NCI-H1694 treated with DMSO at 0.1 percent for 48 hours (cell line): ENCODE data around the gene E2F1.

Source experiments
- DNase-seq: peaks from one replicate; lab custom pipeline; 2025; lab: John Stamatoyannopoulos, UW

The E2F1 gene

DNA sequence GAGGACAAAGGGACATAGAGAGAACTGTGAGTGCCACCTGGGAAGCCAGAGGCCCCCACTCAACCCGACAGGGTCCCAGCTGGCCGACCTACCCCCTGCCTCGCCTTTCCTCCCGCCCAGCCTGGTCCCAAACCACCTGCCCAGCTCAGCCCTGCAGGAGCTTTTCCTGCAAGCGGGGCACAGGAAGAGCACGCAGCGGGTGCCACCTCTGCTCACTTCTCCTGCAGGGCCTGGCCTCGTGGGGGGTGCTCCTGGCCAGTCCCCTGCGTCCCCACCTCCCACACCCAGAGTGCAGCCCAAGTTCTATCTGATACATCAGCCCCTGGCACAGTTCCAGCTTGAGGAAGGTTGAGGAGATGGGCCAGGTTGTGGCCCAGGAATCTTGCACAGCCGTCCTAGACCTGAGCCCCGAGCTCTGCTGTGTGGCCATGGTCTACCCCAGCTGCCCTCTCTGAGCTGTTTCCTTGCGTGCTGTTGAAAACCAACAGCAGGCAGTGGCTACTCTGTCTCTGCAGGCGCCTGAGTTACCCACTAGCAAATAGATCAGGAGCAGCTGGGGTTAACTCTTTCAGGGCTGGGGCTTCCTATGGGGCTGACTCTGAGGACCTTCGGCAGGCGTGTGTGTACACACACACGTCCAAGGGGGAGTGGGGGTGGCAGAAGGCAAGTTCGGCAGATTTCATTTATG, 13.6 kb downstream of the E2F1 start:
- DNase-seq: peak; percentile 13

DNA sequence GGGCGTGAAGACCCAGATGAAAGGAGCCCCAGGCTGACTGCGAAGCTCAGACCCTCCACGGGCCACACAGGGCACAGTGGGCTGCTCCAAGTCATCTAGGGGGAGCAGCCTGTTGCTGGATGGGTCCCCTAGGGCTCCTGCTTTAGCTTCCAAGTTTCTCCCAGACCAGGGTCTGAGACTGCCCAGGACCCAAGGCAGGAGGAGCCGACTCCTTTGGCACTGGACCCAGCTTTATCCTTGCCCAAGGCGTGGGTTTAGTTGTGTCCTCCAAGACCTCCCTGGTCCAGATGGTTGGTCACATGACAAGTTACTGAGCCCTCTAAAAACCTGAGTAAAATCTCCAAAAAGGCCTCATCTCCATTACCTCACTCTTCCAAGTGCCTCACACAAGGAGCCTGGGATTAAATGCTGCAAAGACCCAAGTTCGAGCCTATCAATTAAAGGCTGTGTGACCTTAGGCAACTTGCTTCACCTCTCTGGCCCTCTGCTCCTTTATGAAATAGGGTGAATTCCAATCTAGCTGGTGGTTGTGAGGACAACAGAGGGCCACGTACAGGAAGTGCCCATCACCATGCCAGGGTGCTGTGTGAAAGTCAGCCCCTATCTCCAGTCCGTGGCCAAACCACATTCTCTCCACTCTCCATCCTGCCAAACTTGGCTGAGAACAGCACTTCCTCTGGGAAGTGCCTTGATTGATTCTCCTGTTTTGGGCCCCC, 14.5 kb downstream of the E2F1 start:
- no peak for DNase-seq

DNA sequence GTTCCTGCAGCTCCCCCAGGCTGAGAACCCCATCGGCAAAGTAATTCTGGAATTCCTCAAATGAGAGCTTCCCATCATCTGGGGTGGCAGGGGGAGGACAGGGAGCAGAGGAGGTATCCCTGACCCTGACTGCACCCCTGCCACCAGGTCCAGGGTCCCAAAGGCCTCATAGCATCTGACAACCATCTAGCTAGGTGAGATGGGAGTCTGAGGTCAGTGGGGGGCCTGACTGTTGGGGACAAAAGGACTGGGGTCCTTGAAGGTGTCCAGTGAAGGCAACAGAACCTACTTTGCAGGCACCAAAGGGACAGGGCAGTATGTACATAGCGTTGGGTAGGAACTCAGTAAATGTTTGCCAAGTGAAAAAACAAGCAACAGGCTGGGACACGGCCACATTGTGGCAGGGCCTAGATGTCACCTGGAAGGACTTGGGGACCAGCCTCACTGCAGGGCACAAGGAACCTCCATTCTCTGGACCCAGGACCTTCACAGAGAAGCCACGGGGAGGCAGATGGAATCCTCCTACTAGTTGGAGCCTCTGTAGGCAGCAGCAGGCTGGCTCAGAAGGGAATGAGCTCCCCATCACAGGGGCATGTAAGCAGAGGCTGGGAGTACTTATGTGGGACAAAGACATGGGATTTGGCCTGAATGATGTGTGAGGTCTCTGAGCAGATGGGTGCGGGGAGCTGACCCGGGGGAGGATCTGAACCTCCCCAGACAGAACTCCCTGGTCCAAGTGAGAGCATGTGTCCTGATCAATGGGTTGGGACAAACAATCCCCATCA, 15.3 kb downstream of the E2F1 start:
- no peak for DNase-seq

DNA sequence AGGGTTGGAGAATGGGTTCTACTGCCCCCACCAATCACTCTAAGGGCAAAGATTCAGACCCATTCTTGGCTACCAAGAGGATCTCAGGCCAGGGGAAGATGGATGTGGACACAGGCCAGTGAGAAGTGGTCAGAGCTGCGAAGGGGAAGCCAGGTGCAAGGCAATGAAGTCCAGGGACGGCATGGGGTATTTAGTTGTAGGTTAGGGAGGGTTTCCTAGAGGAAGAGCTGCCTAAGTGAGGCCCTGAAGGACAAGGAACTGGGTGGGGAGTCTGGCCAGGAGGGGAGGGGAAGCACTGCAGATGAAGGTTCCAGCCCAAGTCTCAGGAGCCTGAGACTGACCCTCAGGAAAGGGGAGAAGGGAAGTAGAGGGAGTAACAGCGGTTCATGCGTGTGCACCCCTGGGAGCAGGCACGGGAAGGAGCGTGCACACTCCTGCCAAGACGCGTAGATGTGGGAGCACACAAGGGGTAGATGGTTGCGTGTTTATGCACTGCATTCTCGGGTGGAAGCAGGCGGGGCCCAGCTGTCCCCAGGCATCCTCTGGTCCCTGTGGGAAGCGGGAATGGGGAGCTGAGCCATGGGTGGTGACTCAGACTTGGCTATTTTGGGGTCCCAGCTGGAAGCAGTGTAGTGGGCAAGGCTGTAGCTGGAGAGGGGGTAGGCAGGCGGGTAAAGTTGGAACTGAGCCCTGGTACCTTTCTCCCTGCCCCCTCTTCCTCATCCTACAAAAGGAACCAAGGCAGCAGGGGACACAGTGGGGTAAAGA, 16.1 kb downstream of the E2F1 start:
- no peak for DNase-seq

DNA sequence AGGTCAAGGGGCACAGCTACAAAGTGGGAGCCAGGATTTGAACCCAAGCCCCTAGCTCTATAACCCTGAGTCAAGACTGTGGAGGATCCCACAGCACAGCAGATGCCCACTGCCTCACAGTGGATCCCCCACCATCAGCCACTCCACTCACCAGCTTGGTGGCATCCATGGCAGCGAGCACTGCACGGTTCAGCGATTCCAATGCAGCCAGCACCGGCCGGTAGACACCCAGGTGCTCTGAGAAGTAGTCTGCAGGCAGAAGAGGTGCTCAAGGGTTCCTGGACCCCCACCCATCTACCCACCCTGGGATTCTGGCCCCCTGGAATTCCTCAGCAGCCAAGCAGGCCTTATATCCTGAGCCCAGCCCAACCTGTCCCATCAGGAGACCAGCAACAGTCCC, 17.0 kb downstream of the E2F1 start:
- no peak for DNase-seq

DNA sequence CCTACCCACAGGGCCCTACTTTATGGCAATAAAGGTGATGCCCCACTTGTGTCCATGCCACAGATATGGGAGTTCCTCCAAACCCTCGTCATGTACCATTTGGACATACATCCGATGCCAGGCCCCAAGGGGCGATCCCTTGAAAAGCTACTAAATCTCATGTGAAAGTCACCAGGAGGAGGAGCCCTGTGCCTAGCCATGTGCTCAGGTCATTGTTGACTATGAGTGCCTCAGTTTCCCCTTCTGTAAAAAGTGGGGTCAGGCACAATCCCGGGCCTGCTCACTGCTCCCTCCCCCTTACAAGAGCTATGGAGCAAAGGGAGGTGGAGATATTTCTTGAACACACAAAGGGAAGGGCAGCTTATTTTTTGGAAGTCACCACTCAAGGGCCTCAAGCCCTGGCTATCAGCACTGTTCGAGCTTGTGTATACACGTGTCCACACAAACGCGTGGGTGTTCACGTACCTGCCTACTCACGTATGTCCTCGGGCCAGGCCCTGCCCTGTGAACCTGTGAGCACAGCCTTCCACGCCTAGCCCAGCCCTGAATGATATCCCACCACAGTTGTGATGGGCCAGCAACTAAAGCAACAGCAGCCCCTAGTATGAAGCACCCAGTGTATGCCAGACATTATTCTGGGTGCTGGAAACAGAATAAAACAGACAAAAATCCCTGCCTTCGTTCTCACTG, 17.6 kb downstream of the E2F1 start:
- DNase-seq: no peak

DNA sequence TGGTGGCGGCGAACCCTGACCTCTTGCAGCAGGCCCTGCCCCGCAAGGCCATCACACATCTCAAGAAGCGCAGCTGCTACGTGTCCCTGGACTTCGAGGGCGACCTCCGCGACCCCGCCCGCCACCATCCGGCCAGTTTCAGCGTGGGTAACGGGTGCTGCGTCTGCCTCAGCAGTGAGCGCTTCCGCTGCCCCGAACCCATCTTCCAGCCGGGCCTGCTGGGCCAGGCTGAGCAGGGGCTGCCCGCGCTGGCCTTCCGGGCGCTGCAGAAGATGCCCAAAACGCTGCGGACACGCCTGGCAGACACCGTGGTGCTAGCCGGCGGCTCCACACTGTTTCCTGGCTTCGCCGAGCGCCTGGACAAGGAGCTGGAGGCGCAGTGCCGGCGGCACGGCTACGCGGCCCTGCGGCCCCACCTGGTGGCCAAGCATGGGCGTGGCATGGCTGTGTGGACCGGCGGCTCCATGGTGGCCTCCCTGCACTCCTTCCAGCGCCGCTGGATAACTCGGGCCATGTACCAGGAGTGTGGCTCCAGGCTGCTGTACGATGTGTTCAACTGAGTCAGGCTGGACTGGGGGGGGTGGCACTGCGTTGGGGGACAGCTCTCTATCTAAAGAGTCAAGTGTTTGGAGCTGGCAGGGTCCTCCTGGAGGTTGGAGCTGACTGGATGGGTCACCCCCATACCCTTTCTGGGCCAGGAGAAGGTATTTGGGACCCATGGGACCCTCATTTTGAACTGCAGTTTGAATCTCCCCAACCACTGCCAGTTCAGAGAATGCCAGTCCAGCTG, 18.3 kb downstream of the E2F1 start:
- DNase-seq: no peak

DNA sequence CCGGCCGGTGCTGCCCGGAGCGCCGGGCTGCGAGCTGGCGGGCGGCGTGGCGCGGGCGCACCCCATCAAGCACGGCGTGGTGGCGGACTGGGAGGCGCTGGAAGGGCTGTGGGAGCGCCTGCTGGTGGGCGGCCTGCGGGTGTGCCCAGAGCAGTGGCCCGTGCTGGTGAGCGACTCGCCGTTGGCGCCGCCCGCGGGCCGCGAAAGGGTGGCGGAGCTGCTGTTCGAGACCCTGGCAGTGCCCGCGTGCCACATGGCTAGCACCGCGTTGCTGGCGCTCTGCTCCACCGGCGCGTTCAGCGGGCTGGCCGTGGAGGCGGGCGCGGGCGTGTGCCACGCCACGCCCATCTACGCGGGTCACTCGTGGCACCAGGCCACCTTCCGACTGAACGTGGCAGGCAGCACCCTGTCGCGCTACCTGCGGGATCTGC, 18.9 kb downstream of the E2F1 start:
- no peak for DNase-seq

DNA sequence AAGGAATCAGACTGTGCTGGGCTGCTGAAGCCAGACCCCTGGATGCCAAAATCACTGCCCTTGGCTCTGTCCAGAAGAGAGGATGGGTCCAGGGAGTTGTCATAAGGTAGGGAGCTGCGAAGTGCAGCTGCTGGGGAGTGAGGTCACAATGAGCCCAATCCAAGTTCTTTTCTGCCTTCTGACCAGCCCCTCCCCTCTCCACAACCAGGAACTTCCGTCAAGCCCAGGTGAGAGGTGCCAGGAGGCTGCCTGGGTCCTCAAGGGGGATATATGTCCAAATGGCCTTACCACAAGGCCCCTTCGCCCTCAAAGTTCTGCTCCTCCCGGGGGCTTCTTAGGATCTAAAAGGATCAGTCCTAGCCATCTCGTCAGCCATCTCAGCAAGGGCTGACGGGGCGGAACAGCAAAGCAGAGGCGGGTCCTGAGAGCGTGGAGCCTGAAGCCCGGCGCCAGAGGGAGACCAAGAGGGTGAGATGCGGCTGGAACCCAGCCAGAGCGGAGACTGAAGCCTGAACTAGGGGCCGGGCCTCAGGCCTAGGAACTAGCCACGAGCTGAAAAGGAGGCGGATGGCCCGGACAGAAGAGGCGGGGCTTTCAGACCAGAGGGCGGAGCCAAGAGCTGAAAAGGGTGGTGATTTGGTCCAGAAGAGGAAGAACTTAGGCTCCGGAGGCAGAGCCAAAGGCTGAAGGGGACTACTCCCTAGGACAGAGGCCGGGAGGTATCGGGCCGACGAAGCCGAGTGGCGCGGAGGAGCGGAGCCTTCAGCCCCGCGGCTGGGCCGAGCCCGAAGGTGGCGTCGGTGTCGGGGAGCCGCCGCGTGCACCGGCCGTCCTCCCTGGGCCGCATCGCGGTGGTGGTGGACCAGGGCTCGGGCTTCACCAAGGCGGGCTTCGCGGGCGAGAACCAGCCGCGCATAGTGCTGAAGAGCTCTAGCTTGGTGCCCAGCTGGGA, 19.6 kb downstream of the E2F1 start, which contains the start of gene ACTL10:
TSS of gene ACTL10 (plus strand) at position 651 of the 952 bp plus-strand sequence. CDS start 555 bp downstream, outside the sequence.
- DNase-seq: peak; percentile 5

DNA sequence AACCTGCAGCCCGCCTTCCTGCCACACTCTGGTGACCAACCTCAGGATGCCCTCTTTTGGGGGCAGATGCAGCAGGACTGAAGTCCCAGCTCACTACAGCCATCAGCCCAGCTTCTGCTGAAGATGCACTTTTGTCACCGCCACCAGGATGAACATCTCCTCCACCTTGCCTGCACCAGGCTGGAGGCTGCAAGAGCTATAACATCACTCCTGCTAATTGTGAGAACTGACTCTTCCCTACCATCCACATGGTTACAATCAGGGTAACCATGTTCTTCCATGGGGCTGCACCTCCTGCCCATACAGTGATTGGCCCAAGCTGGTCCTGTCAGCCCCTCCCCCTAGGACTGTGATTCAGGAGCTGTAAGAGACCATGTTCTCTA, 21.4 kb downstream of the E2F1 start:
- DNase-seq: no peak

DNA sequence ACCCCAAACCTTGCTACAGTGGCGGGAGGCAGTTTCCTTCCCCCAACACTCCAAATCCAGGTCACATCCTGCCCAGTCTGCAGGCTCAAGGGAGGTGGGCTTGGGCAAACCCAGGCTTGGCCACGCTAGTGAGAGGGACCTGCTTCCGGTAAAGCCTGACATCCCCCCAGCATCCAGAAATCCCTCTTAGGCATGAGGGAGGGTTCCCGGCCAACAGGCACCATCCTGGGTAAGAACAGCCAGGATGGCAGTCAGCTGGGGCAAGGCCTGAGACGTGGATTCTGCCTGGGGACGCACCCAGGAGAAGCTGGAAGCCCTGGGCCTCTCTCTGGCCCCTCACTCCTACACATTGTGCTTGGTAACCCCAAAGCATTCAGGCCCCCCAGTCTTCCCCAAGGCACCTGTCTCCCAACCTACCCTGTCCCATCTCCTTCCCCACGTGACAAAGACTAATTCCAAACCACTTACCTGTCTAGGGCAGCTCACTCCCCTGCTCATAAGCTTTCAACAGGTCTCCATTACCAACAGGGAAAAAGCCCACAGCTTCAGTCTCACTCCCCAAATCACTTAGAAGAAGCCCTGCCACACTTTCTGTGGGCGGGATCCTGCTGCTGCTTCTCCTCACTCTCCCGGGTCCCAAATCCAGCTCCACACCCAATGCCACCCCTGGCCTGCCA, 22.0 kb downstream of the E2F1 start:
- DNase-seq: no peak

DNA sequence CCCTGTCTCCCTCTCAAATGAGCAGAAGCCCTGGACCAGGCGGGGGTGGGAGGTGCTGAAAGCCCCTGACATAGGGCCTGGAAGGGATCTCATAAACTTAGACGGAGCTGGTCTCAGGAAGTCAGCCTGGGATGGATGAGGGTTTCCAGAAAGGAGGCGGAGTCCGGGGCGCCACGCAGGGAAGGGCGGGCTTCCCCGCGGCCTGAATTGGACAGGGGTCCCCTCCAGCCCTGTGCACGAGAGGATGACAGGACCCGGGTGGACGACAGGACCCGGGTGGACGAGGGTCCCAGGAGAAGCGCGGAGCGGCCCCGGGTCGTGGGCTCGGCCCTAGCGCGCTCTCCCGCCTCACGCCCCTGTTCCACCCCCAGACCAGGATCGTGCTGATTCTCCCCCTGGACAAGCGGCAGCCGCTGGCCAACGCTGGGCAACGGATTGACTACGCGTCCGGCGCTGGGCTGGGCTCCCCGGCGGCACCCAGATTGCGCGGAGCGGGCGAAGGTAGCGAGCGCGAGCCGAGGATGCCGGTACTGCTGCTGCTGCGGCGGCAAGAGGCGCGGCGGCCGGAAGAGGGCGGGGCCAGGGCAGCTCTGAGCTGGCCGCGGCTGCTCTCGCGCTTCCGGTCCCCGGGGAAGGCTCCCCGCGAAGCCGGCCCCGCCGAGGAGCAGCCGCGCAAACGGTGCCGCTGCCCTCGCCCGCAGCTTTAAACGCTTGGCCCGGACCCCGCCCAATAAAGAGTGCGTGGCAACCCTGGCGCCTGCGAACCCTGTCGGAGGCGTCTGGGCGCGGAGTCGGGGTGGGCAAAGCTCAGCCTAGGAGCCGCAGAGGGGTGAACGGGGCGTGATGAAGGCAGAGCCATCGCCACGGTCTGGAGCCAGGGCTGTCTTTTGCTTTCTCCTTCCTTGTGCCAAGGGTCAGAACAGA, 22.8 kb downstream of the E2F1 start:
- DNase-seq: peak; percentile 30

DNA sequence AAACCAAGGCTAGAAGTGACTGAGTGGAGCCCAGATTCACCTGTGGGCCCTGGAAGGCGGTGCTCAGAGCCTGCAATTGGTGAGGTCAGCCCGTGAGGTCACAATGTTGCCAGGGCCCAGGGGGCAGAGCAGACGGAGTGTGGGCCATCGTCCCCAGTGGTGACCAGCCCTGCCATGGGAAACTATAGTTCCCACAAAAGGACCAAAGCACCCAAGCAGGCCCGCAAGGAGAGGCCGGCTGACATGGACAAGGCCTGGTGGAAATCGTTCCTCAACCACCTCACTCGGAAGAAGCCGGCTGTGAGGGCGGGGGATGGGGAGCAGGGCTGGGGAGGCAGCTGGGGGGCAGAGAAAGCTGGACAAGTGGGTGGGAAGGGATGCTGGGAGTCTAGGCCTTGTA, 24.0 kb downstream of the E2F1 start, which contains the start of gene C20orf144:
TSS of gene C20orf144 (plus strand) at position 156 of the 400 bp plus-strand sequence. CDS start at position 175, 19 bp downstream.
- no peak for DNase-seq

DNA sequence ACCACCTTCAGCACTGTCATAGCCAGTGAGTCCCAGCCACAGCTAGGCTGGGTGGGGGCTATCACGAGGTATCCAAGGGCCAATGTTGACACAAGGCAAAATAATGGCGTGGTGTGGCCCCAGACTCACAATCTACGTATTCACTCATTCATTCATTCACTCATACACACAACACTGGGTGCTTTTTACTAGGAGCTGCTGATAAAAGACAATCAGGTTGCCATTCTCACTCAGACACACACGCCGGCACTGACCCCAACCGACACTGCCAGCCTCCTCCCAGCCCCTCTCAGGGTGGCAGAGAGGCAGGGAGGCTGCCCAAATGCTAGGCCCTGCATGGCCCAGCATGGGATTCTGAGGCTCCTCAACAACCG, 25.5 kb downstream of the E2F1 start:
- no peak for DNase-seq

DNA sequence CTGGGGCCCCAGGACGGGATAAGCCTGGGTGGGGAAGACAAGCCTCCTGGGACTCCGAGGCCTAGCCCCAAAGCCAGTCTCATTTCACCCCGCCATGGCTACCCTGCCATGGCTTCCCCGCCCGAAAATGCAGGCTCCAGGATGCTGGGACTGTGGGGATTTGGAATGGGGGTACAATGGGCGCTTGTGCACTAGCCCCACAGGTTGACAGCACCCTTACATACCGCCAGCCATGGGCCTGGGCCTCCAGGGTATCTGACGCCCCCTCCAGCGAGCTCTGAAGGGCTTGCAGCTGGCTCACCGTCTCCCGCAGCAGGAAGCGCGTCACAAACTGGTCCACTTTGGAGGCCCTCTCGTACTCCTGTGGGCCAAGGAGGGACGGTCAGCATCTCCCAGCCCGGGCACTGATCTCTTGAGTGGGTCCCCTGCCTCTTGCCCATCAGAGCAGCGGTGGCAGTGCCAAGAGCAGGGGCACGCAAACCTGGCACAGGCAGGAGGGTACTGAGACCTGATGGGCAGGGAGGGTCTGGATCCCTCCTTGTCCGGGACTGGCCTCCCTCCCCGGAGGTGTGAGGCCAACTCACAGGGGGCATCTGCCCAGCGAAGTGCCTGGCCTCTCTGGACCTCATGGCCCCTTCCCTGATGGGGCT, 26.0 kb downstream of the E2F1 start:
- DNase-seq: no peak

DNA sequence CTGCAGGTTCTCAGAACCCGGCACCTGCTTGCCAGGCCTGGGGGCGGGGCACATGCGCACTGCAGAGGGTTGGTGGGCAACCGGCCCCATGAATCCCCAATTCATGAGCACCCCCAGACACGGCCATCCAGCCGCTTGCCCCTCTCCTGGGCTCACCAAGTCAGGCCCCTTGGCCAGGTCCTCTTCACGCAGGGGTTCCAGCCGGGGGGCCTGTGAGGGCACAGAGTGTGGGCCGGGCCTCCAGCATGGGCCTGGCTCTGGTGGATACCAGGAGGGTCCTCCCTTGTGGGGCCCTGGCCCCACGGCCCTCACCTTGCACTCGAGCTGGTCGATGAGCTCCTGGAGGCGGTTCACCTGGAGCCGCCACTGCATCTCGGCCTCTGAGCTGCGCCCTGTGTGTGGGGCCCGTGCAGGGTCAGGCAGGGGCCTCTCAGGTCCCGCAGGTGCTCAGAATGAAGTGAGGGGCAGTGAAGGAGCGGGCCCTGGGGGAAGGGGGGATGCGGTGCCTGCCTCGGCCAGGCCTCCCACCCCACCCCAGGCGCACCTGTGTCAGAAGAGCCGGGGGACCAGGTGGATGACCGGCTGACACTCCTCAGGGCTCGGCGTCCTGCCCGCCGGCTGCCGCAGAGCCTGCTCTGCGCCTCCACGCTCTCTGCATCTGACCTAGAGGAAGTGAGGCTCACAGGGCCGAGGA, 26.7 kb downstream of the E2F1 start:
- DNase-seq: no peak

DNA sequence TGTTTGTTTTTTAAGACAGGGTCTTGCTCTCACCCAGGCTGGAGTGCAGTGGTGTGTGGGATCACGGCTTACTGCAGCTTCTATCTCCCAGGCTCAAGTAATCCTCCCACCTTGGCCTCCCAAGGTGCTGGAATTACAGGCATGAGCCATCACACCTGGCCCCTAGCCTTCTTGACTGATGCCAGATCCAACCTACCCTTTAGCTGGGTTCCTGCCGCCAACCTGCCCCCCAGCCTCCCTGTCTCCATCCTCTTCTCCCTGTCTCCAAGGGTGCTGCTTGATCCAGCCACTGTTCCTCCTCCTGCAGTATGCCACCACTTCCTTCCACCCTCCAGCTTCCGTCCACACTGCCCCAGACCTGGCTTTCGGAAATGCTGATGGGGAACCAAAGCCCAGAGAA, 27.3 kb downstream of the E2F1 start:
- no peak for DNase-seq
